MM.1S (cell line): ENCODE data around the gene TNXB.

ENCODE experiments used
- DNase-seq: peaks from one replicate; pipeline ENCODE4 v3.0.0-alpha.2; 2015
- H2AFZ ChIP-seq: fragments of 300-600 bp; sonication (generic); 2 replicates; pipeline ENCODE4 v1.6.0; 2016; ENCODE audit warnings: antibody characterized with exemption, low read length
- H3F3A ChIP-seq: fragments of 300-600 bp; sonication (generic); 2 replicates; pipeline ENCODE4 v1.6.1; 2016; ENCODE audit warnings: mild to moderate bottlenecking, antibody characterized with exemption, low read length, moderate library complexity, mixed read lengths; ENCODE audit not compliant: insufficient read depth
- H3K27ac ChIP-seq: fragments of 300-600 bp; sonication (generic); 2 replicates; pipeline ENCODE4 v1.5.1; 2016; ENCODE audit warnings: mild to moderate bottlenecking, low read length
- H3K27me3 ChIP-seq: fragments of 300-600 bp; sonication (generic); replicated peaks from 2 replicates; pipeline ENCODE4 v1.6.0; 2016; ENCODE audit warnings: low read length; ENCODE audit not compliant: insufficient read depth
- H3K36me3 ChIP-seq: fragments of 300-600 bp; sonication (generic); replicated peaks from 2 replicates; pipeline ENCODE4 v1.6.1; 2016; ENCODE audit warnings: mild to moderate bottlenecking, low read length, mixed read lengths; ENCODE audit not compliant: insufficient read depth
- H3K4me1 ChIP-seq: fragments of 300-600 bp; sonication (generic); 2 replicates; pipeline ENCODE4 v1.6.1; 2016; ENCODE audit warnings: low read length, mixed read lengths
- H3K4me2 ChIP-seq: fragments of 300-600 bp; sonication (generic); 2 replicates; pipeline ENCODE4 v1.6.0; 2016; ENCODE audit warnings: low read depth, low read length
- H3K4me3 ChIP-seq: fragments of 300-600 bp; sonication (generic); 2 replicates; pipeline ENCODE4 v1.5.1; 2016; ENCODE audit warnings: low read length, mixed read lengths
- H3K79me2 ChIP-seq: fragments of 300-600 bp; sonication (generic); 2 replicates; pipeline ENCODE4 v1.6.1; 2016; ENCODE audit warnings: mixed run types, low read length, mixed read lengths
- H3K9ac ChIP-seq: fragments of 300-600 bp; sonication (generic); 2 replicates; pipeline ENCODE4 v1.6.1; 2016; ENCODE audit warnings: low read length, mixed read lengths
- H3K9me2 ChIP-seq: fragments of 300-600 bp; sonication (generic); replicated peaks from 2 replicates; pipeline ENCODE4 v1.6.1; 2016; ENCODE audit warnings: mild to moderate bottlenecking, low read length, mixed read lengths; ENCODE audit not compliant: insufficient read depth
- H3K9me3 ChIP-seq: fragments of 300-600 bp; sonication (generic); replicated peaks from 2 replicates; pipeline ENCODE4 v1.6.1; 2016; ENCODE audit warnings: mild to moderate bottlenecking, low read length, mixed read lengths; ENCODE audit not compliant: insufficient read depth
- H4K20me1 ChIP-seq: fragments of 300-600 bp; sonication (generic); 2 replicates; pipeline ENCODE4 v1.6.1; 2016; ENCODE audit warnings: mild to moderate bottlenecking, low read length, moderate library complexity, mixed read lengths; ENCODE audit not compliant: insufficient read depth
- CTCF ChIP-seq: fragments of 300-600 bp; sonication (generic); IDR thresholded peaks from 2 replicates; pipeline ENCODE4 v1.5.1; 2016; ENCODE audit warnings: antibody characterized with exemption, low read length, mixed read lengths
- EZH2 ChIP-seq: fragments of 300-600 bp; sonication (generic); optimal IDR thresholded peaks from 2 replicates; pipeline ENCODE3; 2017; ENCODE audit warnings: low read depth, mild to moderate bottlenecking, antibody characterized with exemption, low read length, mixed read lengths
- EZH2phosphoT487 ChIP-seq: fragments of 300-600 bp; sonication (generic); IDR thresholded peaks from 2 replicates; pipeline ENCODE4 v1.6.1; 2018; ENCODE audit warnings: antibody characterized with exemption, low read length

TNXB gene

GRCh38 chr6:32128751-32129296 is 19.7 kb upstream of the TNXB start:
- Histone ChIP-seq H3K9ac (no peak overlapping the region), H3K4me3 (peak overlapping the region; percentile 75)
- no peak for DNase-seq

GRCh38 chr6:32127717-32128592 is 18.8 kb upstream of the TNXB start, which contains the start of gene ATF6B:
ATF6B (minus strand) TSS chr6:32128246; CDS start chr6:32128207, 39 bp downstream.
- no peaks in the 10 kb centered on the region; the same call in 1 of the 2 replicates for H3K27me3 ChIP-seq
- H3K4me3 ChIP-seq, result peak within 1 kb of the TSS; percentile 94
- DNase-seq, result peak; percentile 100
- H3K36me3 ChIP-seq, result no peaks in the 10 kb centered on the region
- H2AFZ ChIP-seq, result peak within 1 kb of the TSS; percentile 71
- no peaks in the 10 kb centered on the region for H3K9me3 ChIP-seq
- H3K79me2 ChIP-seq, result peaks cover 42% of the 10 kb centered on the region
- peak within 1 kb of the TSS; percentile 94 for H3K4me2 ChIP-seq
- H3K9me2 ChIP-seq, result no peaks in the 10 kb centered on the region
- H3K27ac ChIP-seq, result peak within 1 kb of the TSS; percentile 38; the same call in 1 of the 2 replicates
- TF ChIP-seq EZH2, result no peak
- TF ChIP-seq EZH2phosphoT487, result no peak
- no peak for TF ChIP-seq CTCF
- H4K20me1 ChIP-seq, result no peaks in the 10 kb centered on the region
- peak within 1 kb of the TSS; percentile 89 for H3K9ac ChIP-seq
- H3F3A ChIP-seq, result no peaks in the 10 kb centered on the region
- H3K4me1 ChIP-seq, result peaks cover 18% of the 10 kb centered on the region

More at GRCh38 chr6:32128751-32129296, 19.7 kb upstream of the TNXB start:
- H3K4me2 ChIP-seq, result peak overlapping the region; percentile 94
- H3K9me2 ChIP-seq, result no peaks in the 10 kb centered on the region
- peaks cover 42% of the 10 kb centered on the region for H3K79me2 ChIP-seq
- H3K27me3 ChIP-seq, result peaks cover 3% of the 10 kb centered on the region
- H4K20me1 ChIP-seq, result no peaks in the 10 kb centered on the region
- peak overlapping the region; percentile 11; the same call in 1 of the 2 replicates for H3K27ac ChIP-seq
- no peak for TF ChIP-seq EZH2
- no peak for TF ChIP-seq EZH2phosphoT487
- TF ChIP-seq CTCF, result no peak
- H3F3A ChIP-seq, result no peaks in the 10 kb centered on the region
- no peaks in the 10 kb centered on the region for H3K36me3 ChIP-seq
- peak overlapping the region; percentile 55; the same call in 1 of the 2 replicates for H2AFZ ChIP-seq
- H3K4me1 ChIP-seq, result peaks cover 18% of the 10 kb centered on the region
- no peaks in the 10 kb centered on the region for H3K9me3 ChIP-seq

GRCh38 chr6:32127409-32127716 is 18.2 kb upstream of the TNXB start:
- Histone ChIP-seq H3K9me2 (no peaks in the 10 kb centered on the region), H3F3A (no peaks in the 10 kb centered on the region), H3K9ac (peak overlapping the region; percentile 89), H3K4me3 (peak overlapping the region; percentile 94), H3K4me2 (peak overlapping the region; percentile 85), H2AFZ (peak overlapping the region; percentile 71; the same call in 1 of the 2 replicates), H3K27me3 (no peaks in the 10 kb centered on the region; the same call in 1 of the 2 replicates), H3K79me2 (peaks cover 42% of the 10 kb centered on the region), H3K27ac (no peak overlapping the region), H3K9me3 (no peaks in the 10 kb centered on the region), H3K36me3 (no peaks in the 10 kb centered on the region), H4K20me1 (no peaks in the 10 kb centered on the region), H3K4me1 (peaks cover 18% of the 10 kb centered on the region)
- DNase-seq, result no peak
- no peak for TF ChIP-seq CTCF
- TF ChIP-seq EZH2phosphoT487, result no peak
- no peak for TF ChIP-seq EZH2
